Heart left ventricle (tissue), 16 donors: ENCODE data around the gene RSPH1. TPM values are rescaled to one million over a fixed set of nuclear protein-coding genes. Genes with fewer than 3 reads are reported as not detected.
A peak's percentile ranks its signal among the peaks of the same experiment; 100 is the strongest.

Source experiments
- ATAC-seq, 4 donors: fragments of 200-7000 bp; cut with Tn5 transposase; one replicate each; pipeline ENCODE4 v1.9.1; 2020 to 2022; ENCODE audit warnings: moderate library complexity in 4 of 4, mild to moderate bottlenecking in 3 of 4, moderate number of reproducible peaks in 1 of 4
- DNase-seq, 5 donors: peaks; one replicate each; pipeline ENCODE4 v3.0.0-alpha.2; 2020
- H3K27ac ChIP-seq, 12 donors: fragments of 200-600 bp; sonication (generic) in 4 of 12; one replicate each; pipeline versions ENCODE4 v1.5.0 to v1.8.0; 2016 to 2022; ENCODE audit warnings: mild to moderate bottlenecking in 2 of 12
- H3K27me3 ChIP-seq, 9 donors: fragments of 200-600 bp; sonication (generic) in 2 of 9; one replicate each; pipeline versions ENCODE4 v1.5.1 to v1.8.0; 2016 to 2022; ENCODE audit warnings: mild to moderate bottlenecking in 3 of 9
- H3K36me3 ChIP-seq, 9 donors: fragments of 200-600 bp; sonication (generic) in 2 of 9; one replicate each; pipeline versions ENCODE4 v1.5.0 to v1.8.0; 2018 to 2022; ENCODE audit warnings: mild to moderate bottlenecking in 2 of 9
- H3K4me1 ChIP-seq, 12 donors: fragments of 200-600 bp; sonication (generic) in 4 of 12; one replicate each; pipeline versions ENCODE4 v1.5.0 to v1.8.0; 2016 to 2022; ENCODE audit warnings: mild to moderate bottlenecking in 3 of 12
- H3K4me3 ChIP-seq, 12 donors: fragments of 200-600 bp; sonication (generic) in 4 of 12; one replicate each; pipeline versions ENCODE4 v1.5.0 to v1.8.0; 2017 to 2022; ENCODE audit warnings: mild to moderate bottlenecking in 9 of 12, moderate library complexity in 4 of 12
- H3K9me3 ChIP-seq, 12 donors: fragments of 200-600 bp; sonication (generic) in 4 of 12; one replicate each; pipeline versions ENCODE4 v1.5.0 to v1.8.0; 2016 to 2022; ENCODE audit warnings: mild to moderate bottlenecking in 1 of 12
- CTCF ChIP-seq, 12 donors: fragments of 200-600 bp; sonication (generic) in 4 of 12; IDR thresholded peaks; one replicate each; pipeline versions ENCODE4 v1.5.0 to v1.8.0; 2018 to 2022; ENCODE audit warnings: antibody characterized with exemption in 12 of 12, mild to moderate bottlenecking in 5 of 12
- POLR2A ChIP-seq, 2 donors: fragments of 450-650 bp; IDR thresholded peaks; one replicate each; pipeline ENCODE4 v1.6.1; 2017; ENCODE audit warnings: antibody characterized with exemption in 2 of 2, mild to moderate bottlenecking in 2 of 2, moderate library complexity in 2 of 2
- WGBS, 4 donors: extraction: QIAGEN DNeasy Blood & Tissue Kit in 2 of 4; methylation state at CpG; one replicate each; pipeline versions ENCODE4 v1.1.5 to v1.1.7; 2013 to 2018; 5-methylcytosine and 5-hydroxymethylcytosine counted together
- intact Hi-C, 10 donors: fragments of 100-400 bp; cut with DNase I; formaldehyde crosslinking; loops; one replicate each; pipeline versions ENCODE4 v1.11.1 to v1.14.2; 2022
- polyA plus RNA-seq, 2 donors: library from polyadenylated mRNA; stranded (reverse); fragments of 200-250 nt; gene quantifications; one replicate each; pipeline ENCODE4 v1.2.3, GENCODE V29; 2013
- total RNA-seq, 9 donors: library from RNA; depleted of rRNA in 2 of 9; stranded (reverse); fragments of >200 nt in 2 of 9; fragmentation: NEBNext Ultra II Directional in 3 of 9; extraction: Animal tissue kit (Norgen Biotek cat#: 25700) in 3 of 9; gene quantifications; one replicate each; pipeline versions ENCODE4 v1.1.0 to v1.2.4, GENCODE V29; 2016 to 2023
- donor health status: ischemic (EF 13 %, LVEDD 7.1; RV severe dilation, severe dysfunction).
- donor health status: healthy with polysubstance abuse.
- donor health status: DM: no; HTN: yes; CAD: no.
- donor health status: DM: no; HTN: no; CAD: no.
- donor health status: ischemic (EF 25% LVEDD 6.9; RV normal size, moderate dysfunction).
- donor health status: ischemic (EF 25% LVEDD 5.7; RV mildly dilated, moderate dysfunction).
- donor health status: healthy.
- donor health status: DM: yes; HTN: yes; CAD: no.
- donor health status: ischemic (EF 35%, LVEDD 5.7; RV mildly dilated, moderate dysfunction).
- donor health status: nonischemic (EF 11% LVEDD 7.7; RV severe dilation, severe dysfunction).
- donor health status: DM: yes; HTN: yes; CAD: no.
- donor health status: PGD.
- donor health status: ischemic (EF 29% LVEDD 5.4; RV normal size, mild dysfunction).
- donor health status: nonischemic (EF 23%, LVEDD 6.1; RV moderate dilation, normal function).

Gene RSPH1
- total and polyA plus RNA-seq, 11 donors, result 0.11 to 0.18 TPM; not detected in 9

GRCh38 chr21:42520628-42521253 is 24.7 kb upstream of the RSPH1 start:
- Histone ChIP-seq H3K9me3 (no peaks in the 10 kb centered on the region), H3K4me3 (no peak overlapping the region), H3K27me3 (no peaks in the 10 kb centered on the region), H3K36me3 (peaks cover 0 to 50% (median 28%) of the 10 kb centered on the region in 9 donors), H3K4me1 (peaks cover 0 to 30% (median 20%) of the 10 kb centered on the region in 12 donors), H3K27ac (no peak overlapping the region)
- intact Hi-C loops, result no loop called here
- TF ChIP-seq POLR2A (IDR thresholded peaks at IDR 0.05), result no peak
- peak in 7 of 12 donors; percentile 5 to 24 (median 18) for TF ChIP-seq CTCF (IDR thresholded peaks at IDR 0.05)
- DNase-seq (no peak), ATAC-seq (no peak)
- 78 to 88% (median 85%) methylated on average over 18 of the region's 18 CpGs for WGBS, 4 donors

GRCh38 chr21:42518626-42519025 is 22.6 kb upstream of the RSPH1 start:
- Histone ChIP-seq H3K27me3 (no peaks in the 10 kb centered on the region), H3K9me3 (no peaks in the 10 kb centered on the region), H3K27ac (no peak overlapping the region), H3K36me3 (peaks cover 0 to 49% (median 28%) of the 10 kb centered on the region in 9 donors), H3K4me3 (no peak overlapping the region), H3K4me1 (peaks cover 0 to 23% (median 11%) of the 10 kb centered on the region in 12 donors)
- DNase-seq (no peak), ATAC-seq (no peak)
- intact Hi-C loops, result no loop called here
- no peak for TF ChIP-seq CTCF (IDR thresholded peaks at IDR 0.05)
- no peak for TF ChIP-seq POLR2A (IDR thresholded peaks at IDR 0.05)
- WGBS, 4 donors, result 94 to 99% (median 97%) methylated on average over 6 to 7 of the region's 7 CpGs

- no peak for ATAC-seq
- WGBS, 4 donors, result 86 to 91% (median 89%) methylated on average over 6 to 11 of the region's 11 CpGs
- no peaks in the 10 kb centered on the region for H3K9me3 ChIP-seq
- H3K27ac ChIP-seq, result no peak overlapping the region
- TF ChIP-seq POLR2A (IDR thresholded peaks at IDR 0.05) (no peak), CTCF (IDR thresholded peaks at IDR 0.05) (no peak)
- DNase-seq, result no peak
- H3K4me1 ChIP-seq, result peaks cover 0 to 23% (median 12%) of the 10 kb centered on the region in 12 donors
- intact Hi-C loops, result no loop called here
- H3K27me3 ChIP-seq, result no peaks in the 10 kb centered on the region
- H3K36me3 ChIP-seq, result peaks cover 0 to 49% (median 28%) of the 10 kb centered on the region in 9 donors
- no peak overlapping the region for H3K4me3 ChIP-seq
Measured at GRCh38 chr21:42518215-42518614, 22.2 kb upstream of the RSPH1 start.

- peaks cover 0 to 29% (median 22%) of the 10 kb centered on the region in 9 donors for H3K36me3 ChIP-seq
- no peaks in the 10 kb centered on the region for H3K9me3 ChIP-seq
- intact Hi-C loops, result no loop called here
- H3K4me3 ChIP-seq, result peak overlapping the region in 1 of 12 donors; percentile 88
- WGBS, 4 donors, result 91 to 97% (median 96%) methylated on average over 12 of the region's 12 CpGs
- ATAC-seq (no peak), DNase-seq (no peak)
- TF ChIP-seq POLR2A (IDR thresholded peaks at IDR 0.05) (no peak), CTCF (IDR thresholded peaks at IDR 0.05) (no peak)
- H3K27me3 ChIP-seq, result no peaks in the 10 kb centered on the region
- no peak overlapping the region for H3K27ac ChIP-seq
- H3K4me1 ChIP-seq, result peaks cover 0 to 23% (median 13%) of the 10 kb centered on the region in 12 donors
Measured at GRCh38 chr21:42515708-42516502, 19.9 kb upstream of the RSPH1 start.
